Measurements from ENCODE around the gene GAST. TPM values are rescaled to one million over a fixed set of nuclear protein-coding genes. Genes with fewer than 3 reads are reported as not detected.

GAST gene
- total RNA-seq, result not detected

GRCh38 chr17:41711669-41712400 is at the start of gene GAST:
Gene GAST (plus strand): TSS chr17:41712331. CDS start chr17:41715437, 3,106 bp downstream.
- no peaks in the 10 kb centered on the region for H3K9me3 ChIP-seq
- H3K27ac ChIP-seq (replicated peaks in 1 of 4), result no peak within 1 kb of the TSS
- no peak for TF ChIP-seq POLR2A (IDR thresholded peaks at IDR 0.05; ENCODE audit: low read depth)
- TF ChIP-seq EP300 (IDR thresholded peaks at IDR 0.05), result no peak
- TF ChIP-seq CTCF (IDR thresholded peaks at IDR 0.05), result no peak
- TF ChIP-seq POLR2AphosphoS5 (IDR thresholded peaks at IDR 0.05), result no peak
- 98% methylated on average over 9 of the region's 12 CpGs for WGBS
- no peak within 1 kb of the TSS for H3K4me3 ChIP-seq
- H3K27me3 ChIP-seq, result peaks cover 0 to 12% (median 0%) of the 10 kb centered on the region in 4 donors
- H3K4me1 ChIP-seq, result no peaks in the 10 kb centered on the region
- H3K36me3 ChIP-seq, result no peaks in the 10 kb centered on the region
- no peak for DNase-seq (ENCODE audit: extremely low spot score)
- intact Hi-C loops (cut with DNase I), result no loop called here

- intact Hi-C loops (cut with DNase I), result loop anchor here (2.0 to 5.0 kb wide), 4 partner anchors 15 to 861 kb away; no protein-coding TSS in a partner anchor
Measured at GRCh38 chr17:41663451-41664171, 48.5 kb upstream of the GAST start.

GRCh38 chr17:41664172-41664457 is 48.0 kb upstream of the GAST start:
- H3K4me3 ChIP-seq, result no peak overlapping the region
- TF ChIP-seq POLR2AphosphoS5 (IDR thresholded peaks at IDR 0.05), result no peak
- no peak for TF ChIP-seq CTCF (IDR thresholded peaks at IDR 0.05)
- TF ChIP-seq EP300 (IDR thresholded peaks at IDR 0.05), result no peak
- TF ChIP-seq POLR2A (IDR thresholded peaks at IDR 0.05; ENCODE audit: low read depth), result no peak
- peaks cover 21 to 37% (median 27%) of the 10 kb centered on the region in 4 donors for H3K4me1 ChIP-seq
- WGBS, result 92% methylated on average over 2 of the region's 2 CpGs
- no peak overlapping the region for H3K27ac ChIP-seq (replicated peaks in 1 of 4)
- no peak for DNase-seq (ENCODE audit: extremely low spot score)
- intact Hi-C loops (cut with DNase I), result loop anchor here (5.0 kb wide), 3 partner anchors 117 to 862 kb away; no protein-coding TSS in a partner anchor
- no peaks in the 10 kb centered on the region for H3K36me3 ChIP-seq
- H3K27me3 ChIP-seq, result no peaks in the 10 kb centered on the region
- H3K9me3 ChIP-seq, result no peaks in the 10 kb centered on the region

More at GRCh38 chr17:41663451-41664171, 48.5 kb upstream of the GAST start:
- no peak for DNase-seq (ENCODE audit: extremely low spot score)
- Histone ChIP-seq H3K4me1 (peaks cover 21 to 37% (median 27%) of the 10 kb centered on the region in 4 donors), H3K27ac (replicated peaks in 1 of 4) (no peak overlapping the region), H3K4me3 (no peak overlapping the region), H3K9me3 (no peaks in the 10 kb centered on the region), H3K36me3 (no peaks in the 10 kb centered on the region), H3K27me3 (no peaks in the 10 kb centered on the region)
- 69% methylated on average over 8 of the region's 8 CpGs for WGBS
- TF ChIP-seq EP300 (IDR thresholded peaks at IDR 0.05), result no peak
- TF ChIP-seq CTCF (IDR thresholded peaks at IDR 0.05), result no peak

- 55% methylated on average over 14 of the region's 15 CpGs for WGBS
- Histone ChIP-seq H3K4me1 (peaks cover 21 to 37% (median 27%) of the 10 kb centered on the region in 4 donors), H3K4me3 (peak overlapping the region; percentile 53 to 65 (median 58)), H3K9me3 (no peaks in the 10 kb centered on the region), H3K36me3 (no peaks in the 10 kb centered on the region), H3K27ac (replicated peaks in 1 of 4) (peak overlapping the region; percentile 81 to 91 (median 86)), H3K27me3 (no peaks in the 10 kb centered on the region)
- intact Hi-C loops (cut with DNase I), result loop anchor here (5.0 kb wide), 4 partner anchors 118 to 863 kb away; no protein-coding TSS in a partner anchor
- TF ChIP-seq POLR2AphosphoS5 (IDR thresholded peaks at IDR 0.05) (no peak), POLR2A (IDR thresholded peaks at IDR 0.05; ENCODE audit: low read depth) (no peak), CTCF (IDR thresholded peaks at IDR 0.05) (no peak), EP300 (IDR thresholded peaks at IDR 0.05) (no peak)
- no peak for DNase-seq (ENCODE audit: extremely low spot score)
Measured at GRCh38 chr17:41664587-41665565, 47.3 kb upstream of the GAST start.
